OCI-LY3 (cell line): ENCODE data around the gene MAST2.

Experiments
- H2AFZ ChIP-seq: fragments of 200-600, 300-600 bp; shearing (Covaris generic); 2 replicates; pipeline ENCODE4 v1.6.0; 2014; ENCODE audit warnings: antibody characterized with exemption, low read depth, low read length
- H3K27ac ChIP-seq: fragments of 200-600, 300-600 bp; sonication (generic); 2 replicates; pipeline ENCODE4 v1.5.1; 2014; ENCODE audit warnings: mild to moderate bottlenecking, low read length, moderate library complexity, mixed read lengths
- H3K27me3 ChIP-seq: fragments of 200-600, 300-600 bp; sonication (generic); 2 replicates; pipeline ENCODE4 v1.6.1; 2014; ENCODE audit warnings: low read depth, low read length, mixed read lengths
- H3K36me3 ChIP-seq: fragments of 200-600, 300-600 bp; sonication (generic); replicated peaks from 2 replicates; pipeline ENCODE3; 2014; ENCODE audit warnings: low read depth, low read length, mixed read lengths
- H3K4me1 ChIP-seq: fragments of 300-600, 200-600 bp; sonication (generic); 2 replicates; pipeline ENCODE4 v1.6.1; 2014; ENCODE audit warnings: low read length, mixed read lengths
- H3K4me2 ChIP-seq: fragments of 200-600, 300-600 bp; sonication (generic); 2 replicates; pipeline ENCODE4 v1.6.1; 2014; ENCODE audit warnings: low read length, mixed read lengths
- H3K4me3 ChIP-seq: fragments of 300-600, 200-600 bp; sonication (generic); 2 replicates; pipeline ENCODE4 v1.5.1; 2014; ENCODE audit warnings: antibody characterized with exemption, mild to moderate bottlenecking, low read length, moderate library complexity
- H3K79me2 ChIP-seq: fragments of 300-600, 200-600 bp; shearing (Covaris generic); 2 replicates; pipeline ENCODE4 v1.6.1; 2014; ENCODE audit warnings: mild to moderate bottlenecking, low read length, mixed read lengths
- H3K9ac ChIP-seq: fragments of 300-600, 200-600 bp; shearing (Covaris generic); 2 replicates; pipeline ENCODE4 v1.6.0; 2014; ENCODE audit warnings: mild to moderate bottlenecking, low read length, moderate library complexity
- H3K9me3 ChIP-seq: fragments of 200-600, 300-600 bp; shearing (Covaris generic); 2 replicates; pipeline ENCODE4 v1.6.1; 2014; ENCODE audit warnings: low read length, mixed read lengths; ENCODE audit not compliant: insufficient read depth
- H4K20me1 ChIP-seq: fragments of 200-600, 300-600 bp; sonication (generic); 2 replicates; pipeline ENCODE4 v1.6.1; 2016; ENCODE audit warnings: low read length, mixed read lengths; ENCODE audit not compliant: insufficient read depth
- CTCF ChIP-seq: fragments of 200-600, 300-600 bp; sonication (generic); IDR thresholded peaks from 2 replicates; pipeline ENCODE4 v1.5.1; 2014; ENCODE audit warnings: antibody characterized with exemption, low read length, low read depth
- EZH2phosphoT487 ChIP-seq: fragments of 200-600 bp; shearing (Covaris generic); IDR thresholded peaks from 2 replicates; pipeline ENCODE4 v1.6.1; 2018; ENCODE audit warnings: antibody characterized with exemption, mixed run types, low read depth

Gene MAST2

GRCh38 chr1:46026531-46026930 is 223.1 kb downstream of the MAST2 start:
- no peak overlapping the region for H3K9ac ChIP-seq
- no peaks in the 10 kb centered on the region for H3K4me1 ChIP-seq
- no peaks in the 10 kb centered on the region for H4K20me1 ChIP-seq
- no peak overlapping the region for H3K4me3 ChIP-seq
- H3K36me3 ChIP-seq, result peaks cover 6% of the 10 kb centered on the region
- no peak overlapping the region for H2AFZ ChIP-seq
- H3K27me3 ChIP-seq, result no peaks in the 10 kb centered on the region
- H3K9me3 ChIP-seq, result no peaks in the 10 kb centered on the region
- H3K27ac ChIP-seq, result no peak overlapping the region
- no peak overlapping the region for H3K4me2 ChIP-seq
- H3K79me2 ChIP-seq, result no peaks in the 10 kb centered on the region
- TF ChIP-seq EZH2phosphoT487 (no peak), CTCF (no peak)

DNA sequence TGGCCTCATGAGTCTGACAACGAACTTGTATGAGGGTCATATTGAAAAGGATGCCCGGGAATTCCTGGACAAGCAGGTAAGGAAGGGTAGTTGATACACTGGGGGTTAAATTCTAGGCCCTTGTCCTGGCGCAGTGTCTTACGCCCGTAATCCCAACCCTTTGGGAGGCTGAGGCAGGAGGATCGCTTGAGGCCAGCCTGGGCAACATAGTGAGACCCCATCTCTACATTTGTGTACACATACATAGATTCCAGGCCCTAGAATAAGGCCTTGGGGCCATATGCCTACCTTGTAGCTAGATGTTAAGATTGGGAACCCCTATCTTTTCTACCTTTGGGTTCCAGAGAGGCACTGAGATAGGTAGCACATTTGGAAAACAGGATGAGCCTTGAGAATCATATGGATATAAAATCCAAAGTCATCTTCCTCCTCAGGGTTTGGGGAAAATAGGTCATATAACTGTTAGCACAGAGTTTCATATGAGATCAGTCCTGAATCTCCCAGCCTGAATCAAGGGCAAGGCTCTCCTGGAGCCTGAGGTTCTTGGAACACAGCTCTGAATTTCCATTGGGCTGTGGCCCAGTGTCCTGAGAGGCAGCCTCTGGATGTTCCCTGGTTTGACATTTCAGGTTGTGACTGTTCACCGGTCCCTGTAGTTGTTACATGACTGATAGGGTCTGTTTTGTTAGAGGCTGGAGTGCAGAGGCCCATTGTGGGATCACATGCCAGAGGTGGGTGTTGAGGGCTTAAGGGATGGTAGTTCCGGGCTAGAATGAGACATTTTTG is 224.6 kb downstream of the MAST2 start:
- Histone ChIP-seq H3K27ac (no peak overlapping the region), H3K4me1 (no peaks in the 10 kb centered on the region), H2AFZ (no peak overlapping the region), H3K79me2 (no peaks in the 10 kb centered on the region), H3K36me3 (peaks cover 6% of the 10 kb centered on the region), H3K27me3 (no peaks in the 10 kb centered on the region), H3K4me2 (no peak overlapping the region), H3K9me3 (no peaks in the 10 kb centered on the region), H3K4me3 (no peak overlapping the region), H3K9ac (no peak overlapping the region), H4K20me1 (no peaks in the 10 kb centered on the region)
- no peak for TF ChIP-seq CTCF
- TF ChIP-seq EZH2phosphoT487, result no peak

- H3K4me3 ChIP-seq, result no peak overlapping the region
- no peak overlapping the region for H3K27ac ChIP-seq
- no peaks in the 10 kb centered on the region for H4K20me1 ChIP-seq
- H3K9me3 ChIP-seq, result no peaks in the 10 kb centered on the region
- H3K79me2 ChIP-seq, result no peaks in the 10 kb centered on the region
- no peak overlapping the region for H3K9ac ChIP-seq
- H3K36me3 ChIP-seq, result no peaks in the 10 kb centered on the region
- no peak overlapping the region for H3K4me2 ChIP-seq
- no peaks in the 10 kb centered on the region for H3K4me1 ChIP-seq
- TF ChIP-seq EZH2phosphoT487 (no peak), CTCF (no peak)
- H3K27me3 ChIP-seq, result no peaks in the 10 kb centered on the region
- no peak overlapping the region for H2AFZ ChIP-seq
Measured at GRCh38 chr1:46030074-46030870, 226.9 kb downstream of the MAST2 start.
